Mucosa of descending colon (tissue), 3 donors: Measurements from ENCODE around the gene ATP1B1. TPM values are rescaled to one million over a fixed set of nuclear protein-coding genes. Genes with fewer than 3 reads are reported as not detected.

Source experiments
- ATAC-seq: fragments of 200-7000 bp; cut with Tn5 transposase; one replicate; pipeline ENCODE4 v1.9.1; 2020; ENCODE audit warnings: mild to moderate bottlenecking, moderate library complexity
- DNase-seq, 3 donors: peaks; one replicate each; pipeline ENCODE4 v3.0.0-alpha.2; 2020
- H3K36me3 ChIP-seq: fragments of 200-600 bp; one replicate; pipeline ENCODE4 v1.8.0; 2021; ENCODE audit warnings: low read depth, mild to moderate bottlenecking
- H3K4me1 ChIP-seq: fragments of 200-600 bp; one replicate; pipeline ENCODE4 v1.8.0; 2021; ENCODE audit warnings: low read depth, mild to moderate bottlenecking
- H3K4me3 ChIP-seq: fragments of 200-600 bp; one replicate; pipeline ENCODE4 v1.8.0; 2021; ENCODE audit warnings: mild to moderate bottlenecking
- H3K9me3 ChIP-seq: fragments of 200-600 bp; one replicate; pipeline ENCODE4 v1.8.0; 2021; ENCODE audit warnings: mild to moderate bottlenecking
- CTCF ChIP-seq: fragments of 200-600 bp; IDR thresholded peaks from one replicate; pipeline ENCODE4 v1.8.0; 2022; ENCODE audit warnings: antibody characterized with exemption, mild to moderate bottlenecking
- intact Hi-C, 2 donors: fragments of 100-400 bp; cut with DNase I in 1 of 2; cut with micrococcal nuclease in 1 of 2; formaldehyde crosslinking; loops; one replicate each; pipeline versions ENCODE4 v1.11.0 to v1.11.1; 2022; cut with DNase I, micrococcal nuclease
- total RNA-seq, 3 donors: library from RNA; stranded (reverse); fragmentation: NEBNext Ultra II Directional in 2 of 3; extraction: Animal tissue kit (Norgen Biotek cat#: 25700) in 2 of 3; gene quantifications; one replicate each; pipeline versions ENCODE4 v1.2.1 to v1.2.4, GENCODE V29; 2021 to 2023
- donor health status: DM: no; HTN: no; CAD: no; lungs with moderate emphysema.
- donor health status: DM: no; HTN: no; CAD: no.
- donor health status: DM: no; HTN: yes; CAD: no.

ATP1B1 gene
- total RNA-seq, 3 donors from 2014 or later, result 342 to 860 (median 744) TPM

GRCh38 chr1:169098380-169098779, 8.1 kb upstream of the ATP1B1 start:
- Histone ChIP-seq H3K9me3 (no peaks in the 10 kb centered on the region), H3K4me1 (peaks cover 32% of the 10 kb centered on the region), H3K4me3 (no peak overlapping the region), H3K36me3 (no peaks in the 10 kb centered on the region)
- no peak for TF ChIP-seq CTCF
- no peak for DNase-seq
- intact Hi-C loops, result no loop called here
- no peak for ATAC-seq

DNA sequence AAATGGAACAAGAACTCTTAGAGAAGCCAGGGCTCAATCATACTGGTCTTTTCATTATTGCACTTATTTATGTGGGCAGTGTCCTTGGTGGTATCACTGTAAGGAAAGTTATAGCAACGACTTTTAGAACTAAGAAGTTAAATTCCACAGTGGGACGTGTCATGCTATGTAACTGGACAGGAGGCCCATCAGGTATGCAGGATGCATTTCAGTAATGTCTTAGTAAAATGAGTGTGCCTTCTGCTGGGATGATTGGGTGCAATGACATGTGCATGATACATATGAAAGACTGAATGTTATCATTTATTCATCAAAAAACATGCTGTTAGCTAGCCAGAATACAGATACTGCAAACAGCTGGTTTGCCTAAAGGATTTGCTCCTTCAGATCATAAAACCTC, 6.9 kb upstream of the ATP1B1 start:
- Histone ChIP-seq H3K36me3 (no peaks in the 10 kb centered on the region), H3K4me3 (no peak overlapping the region), H3K4me1 (peaks cover 39% of the 10 kb centered on the region), H3K9me3 (no peaks in the 10 kb centered on the region)
- ATAC-seq (no peak), DNase-seq (no peak)
- no peak for TF ChIP-seq CTCF
- intact Hi-C loops, result no loop called here

DNA sequence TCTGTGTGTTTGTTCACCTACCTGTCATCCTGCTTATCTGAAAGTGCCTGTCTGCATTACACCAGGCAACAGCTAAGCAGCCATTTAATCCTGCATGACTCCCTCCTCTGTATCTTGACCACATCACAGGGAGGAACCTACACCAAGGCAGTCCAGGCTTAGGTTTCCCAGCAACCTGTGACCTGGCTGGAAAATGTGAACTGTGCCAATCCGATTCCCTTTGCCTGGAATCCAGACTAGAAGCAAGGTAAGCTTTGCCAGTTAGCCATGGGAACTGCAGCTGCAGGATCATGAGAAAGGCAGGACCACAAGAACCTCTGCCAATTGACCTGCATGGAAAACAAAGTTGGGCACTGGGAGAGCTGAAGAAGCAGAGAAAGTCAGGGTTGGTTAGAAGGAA, 6.3 kb upstream of the ATP1B1 start:
- DNase-seq, result no peak
- ATAC-seq, result no peak
- H3K36me3 ChIP-seq, result no peaks in the 10 kb centered on the region
- intact Hi-C loops, result no loop called here
- no peaks in the 10 kb centered on the region for H3K9me3 ChIP-seq
- no peak overlapping the region for H3K4me3 ChIP-seq
- H3K4me1 ChIP-seq, result peaks cover 38% of the 10 kb centered on the region
- no peak for TF ChIP-seq CTCF

DNA sequence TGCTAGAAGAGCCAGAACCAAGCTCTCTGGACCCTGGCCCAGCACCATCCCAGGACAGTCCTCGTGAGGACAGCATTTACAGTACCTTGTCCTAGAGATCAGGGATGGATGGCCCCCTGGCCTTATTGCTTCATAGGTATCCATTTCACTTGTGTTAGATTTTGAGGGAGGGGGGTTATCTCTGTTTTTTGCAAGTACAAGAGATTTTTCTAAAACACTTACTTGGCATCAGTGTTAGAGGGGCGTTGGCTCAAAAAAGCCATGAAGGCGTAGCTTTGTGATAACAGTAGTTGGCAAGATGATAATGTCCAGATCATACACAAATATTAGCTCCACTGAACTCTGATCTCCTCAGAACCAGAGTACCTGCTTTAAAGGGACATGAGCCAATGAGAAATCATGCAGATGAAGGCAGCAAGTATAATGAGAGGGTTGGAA, 5.8 kb upstream of the ATP1B1 start:
- peak; percentile 29 for ATAC-seq
- peaks cover 38% of the 10 kb centered on the region for H3K4me1 ChIP-seq
- intact Hi-C loops, result no loop called here
- H3K4me3 ChIP-seq, result no peak overlapping the region
- peak in 1 of 3 donors; percentile 41 for DNase-seq
- H3K9me3 ChIP-seq, result no peaks in the 10 kb centered on the region
- TF ChIP-seq CTCF, result no peak
- no peaks in the 10 kb centered on the region for H3K36me3 ChIP-seq

DNA sequence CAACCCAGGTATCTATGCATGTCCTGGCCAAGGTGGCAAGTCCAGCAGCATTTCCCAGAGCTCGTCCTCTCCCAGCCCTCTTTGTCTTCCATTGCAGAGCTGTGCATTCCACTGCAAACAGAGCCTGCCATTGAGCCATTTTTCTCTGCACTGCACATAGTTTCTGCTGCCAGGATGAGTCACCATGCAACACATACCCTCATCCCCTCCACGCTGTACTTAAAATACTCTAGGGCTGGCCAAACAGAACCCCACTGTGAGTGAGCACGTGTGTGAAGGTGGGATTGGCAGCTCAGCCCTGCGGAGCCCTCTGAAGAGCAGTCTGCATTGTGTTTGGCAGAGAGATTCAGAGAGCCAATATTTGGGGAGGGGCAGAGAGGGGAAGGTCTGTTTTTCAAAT, 3.9 kb upstream of the ATP1B1 start:
- no peaks in the 10 kb centered on the region for H3K9me3 ChIP-seq
- ATAC-seq (no peak), DNase-seq (peak in 1 of 3 donors; percentile 25)
- H3K4me1 ChIP-seq, result peaks cover 38% of the 10 kb centered on the region
- no peak for TF ChIP-seq CTCF
- H3K4me3 ChIP-seq, result peak overlapping the region; percentile 7
- intact Hi-C loops, result no loop called here
- H3K36me3 ChIP-seq, result no peaks in the 10 kb centered on the region

GRCh38 chr1:169103002-169103401, 3.5 kb upstream of the ATP1B1 start:
- ATAC-seq, result no peak
- intact Hi-C loops, result no loop called here

More at GRCh38 chr1:169103002-169103401, 3.5 kb upstream of the ATP1B1 start:
- Histone ChIP-seq H3K36me3 (no peaks in the 10 kb centered on the region), H3K9me3 (no peaks in the 10 kb centered on the region), H3K4me3 (peak overlapping the region; percentile 7), H3K4me1 (peaks cover 38% of the 10 kb centered on the region)
- peak in 1 of 3 donors; percentile 36 for DNase-seq
- TF ChIP-seq CTCF, result no peak
